HUES64 (cell line): ENCODE measurements around the gene TADA2A.
A peak's percentile ranks its signal among the peaks of the same experiment; 100 is the strongest.
"Not testable (repeated sequence)": the region's sequence is repeated elsewhere in the genome, so short reads cannot be mapped to it uniquely, and the experiment has no call there.

Source experiments
- H3K27ac ChIP-seq: 2 replicates; pipeline ENCODE4 v1.7.0; 2013; ENCODE audit warnings: low read depth, low read length, inconsistent platforms
- H3K27me3 ChIP-seq: 2 replicates; pipeline ENCODE4 v1.6.1; 2013; ENCODE audit warnings: mild to moderate bottlenecking, low read length; ENCODE audit not compliant: insufficient read depth
- H3K36me3 ChIP-seq: 2 replicates; pipeline ENCODE4 v1.6.1; 2013; ENCODE audit warnings: mild to moderate bottlenecking, low read length; ENCODE audit not compliant: insufficient read depth
- H3K4me1 ChIP-seq: 2 replicates; pipeline ENCODE4 v1.6.1; 2013; ENCODE audit warnings: mild to moderate bottlenecking, low read length, moderate library complexity; ENCODE audit not compliant: insufficient read depth
- H3K4me3 ChIP-seq: 2 replicates; pipeline ENCODE4 v1.5.1; 2013; ENCODE audit warnings: mild to moderate bottlenecking, low read length, moderate library complexity
- H3K9ac ChIP-seq: 2 replicates; pipeline ENCODE4 v1.6.1; 2013; ENCODE audit warnings: mild to moderate bottlenecking, low read depth, low read length
- H3K9me3 ChIP-seq: 2 replicates; pipeline ENCODE4 v1.6.1; 2013; ENCODE audit warnings: low read depth, low read length; ENCODE audit not compliant: insufficient read depth
- WGBS: fragments of 150-250, 120-280 bp; methylation state at CpG from one replicate; pipeline ENCODE4 v1.1.7; 2013; ENCODE audit warnings: missing lambda C conversion rate; 5-methylcytosine and 5-hydroxymethylcytosine counted together

TADA2A gene

GRCh38 chr17:37494971-37495370 lies 88.3 kb downstream of the TADA2A start:
- no peaks in the 10 kb centered on the region for H3K9me3 ChIP-seq
- peaks cover 32% of the 10 kb centered on the region for H3K4me1 ChIP-seq
- peak overlapping the region; percentile 22; the same call in 1 of the 2 replicates for H3K9ac ChIP-seq
- H3K4me3 ChIP-seq: no peak overlapping the region
- no peak overlapping the region for H3K27ac ChIP-seq
- peaks cover 6% of the 10 kb centered on the region; the same call in 1 of the 2 replicates for H3K27me3 ChIP-seq
- H3K36me3 ChIP-seq: no peaks in the 10 kb centered on the region
- 45% methylated on average over 8 of the region's 8 CpGs for WGBS

- H3K27me3 ChIP-seq: no peaks in the 10 kb centered on the region
- no peak overlapping the region for H3K4me3 ChIP-seq
- H3K9me3 ChIP-seq: no peaks in the 10 kb centered on the region
- H3K9ac ChIP-seq: no peak overlapping the region
- no peaks in the 10 kb centered on the region for H3K36me3 ChIP-seq
- no peak overlapping the region for H3K27ac ChIP-seq
- peaks cover under 1% of the 10 kb centered on the region; the same call in 1 of the 2 replicates for H3K4me1 ChIP-seq
Observed at GRCh38 chr17:37500378-37500777, 93.7 kb downstream of the TADA2A start.

GRCh38 chr17:37502009-37502936 lies 95.6 kb downstream of the TADA2A start:
- Histone ChIP-seq H3K27me3 (no peaks in the 10 kb centered on the region), H3K9me3 (no peaks in the 10 kb centered on the region), H3K9ac (no peak overlapping the region), H3K27ac (no peak overlapping the region), H3K36me3 (no peaks in the 10 kb centered on the region), H3K4me3 (no peak overlapping the region), H3K4me1 (no peaks in the 10 kb centered on the region)
- WGBS: 94% methylated on average over 9 of the region's 10 CpGs

- no peaks in the 10 kb centered on the region for H3K4me1 ChIP-seq
- H3K9me3 ChIP-seq: no peaks in the 10 kb centered on the region
- no peak overlapping the region for H3K27ac ChIP-seq
- H3K27me3 ChIP-seq: no peaks in the 10 kb centered on the region
- no peak overlapping the region for H3K9ac ChIP-seq
- H3K4me3 ChIP-seq: no peak overlapping the region
- no peaks in the 10 kb centered on the region for H3K36me3 ChIP-seq
- 93% methylated on average over 6 of the region's 6 CpGs for WGBS
Observed at GRCh38 chr17:37503148-37503547, 96.5 kb downstream of the TADA2A start.

GRCh38 chr17:37505333-37505732 lies 98.6 kb downstream of the TADA2A start:
- Histone ChIP-seq H3K27ac (no peak overlapping the region), H3K4me3 (no peak overlapping the region), H3K4me1 (no peaks in the 10 kb centered on the region), H3K36me3 (no peaks in the 10 kb centered on the region), H3K27me3 (no peaks in the 10 kb centered on the region), H3K9ac (no peak overlapping the region), H3K9me3 (no peaks in the 10 kb centered on the region)
- 92% methylated on average over 3 of the region's 3 CpGs for WGBS

- 73% methylated on average over 10 of the region's 10 CpGs for WGBS
- no peaks in the 10 kb centered on the region for H3K36me3 ChIP-seq
Observed at GRCh38 chr17:37506678-37507077, 100.0 kb downstream of the TADA2A start.

GRCh38 chr17:37507111-37507510 lies 100.4 kb downstream of the TADA2A start:
- peaks cover 3% of the 10 kb centered on the region for H3K36me3 ChIP-seq
- 93% methylated on average over 9 of the region's 9 CpGs for WGBS
- no peak overlapping the region for H3K9ac ChIP-seq
- H3K27ac ChIP-seq: no peak overlapping the region
- no peaks in the 10 kb centered on the region for H3K27me3 ChIP-seq
- no peak overlapping the region for H3K4me3 ChIP-seq
- H3K9me3 ChIP-seq: no peaks in the 10 kb centered on the region
- no peaks in the 10 kb centered on the region for H3K4me1 ChIP-seq

More at GRCh38 chr17:37506678-37507077, 100.0 kb downstream of the TADA2A start:
- no peak overlapping the region for H3K9ac ChIP-seq
- no peaks in the 10 kb centered on the region for H3K9me3 ChIP-seq
- H3K4me3 ChIP-seq: no peak overlapping the region
- H3K27me3 ChIP-seq: no peaks in the 10 kb centered on the region
- no peaks in the 10 kb centered on the region for H3K4me1 ChIP-seq
- H3K27ac ChIP-seq: no peak overlapping the region

GRCh38 chr17:37510056-37510455 lies 103.4 kb downstream of the TADA2A start:
- H3K4me1 ChIP-seq: no peaks in the 10 kb centered on the region
- H3K27ac ChIP-seq: no peak overlapping the region
- H3K9ac ChIP-seq: no peak overlapping the region
- WGBS: 95% methylated on average over 17 of the region's 17 CpGs
- peaks cover 30% of the 10 kb centered on the region for H3K36me3 ChIP-seq
- no peaks in the 10 kb centered on the region for H3K9me3 ChIP-seq
- no peak overlapping the region for H3K4me3 ChIP-seq
- H3K27me3 ChIP-seq: no peaks in the 10 kb centered on the region

- 94% methylated on average over 1 of the region's 1 CpG for WGBS
- H3K27me3 ChIP-seq, H3K9ac ChIP-seq, H3K27ac ChIP-seq, H3K9me3 ChIP-seq, H3K4me1 ChIP-seq, H3K4me3 ChIP-seq: not testable (repeated sequence)
- H3K36me3 ChIP-seq: peaks cover 38% of the 10 kb centered on the region
Observed at GRCh38 chr17:37511642-37512041, 105.0 kb downstream of the TADA2A start.

GRCh38 chr17:37512442-37513068 lies 105.9 kb downstream of the TADA2A start:
- Histone ChIP-seq H3K27ac (no peak overlapping the region), H3K27me3 (no peaks in the 10 kb centered on the region), H3K9me3 (no peaks in the 10 kb centered on the region), H3K36me3 (peaks cover 46% of the 10 kb centered on the region), H3K9ac (no peak overlapping the region), H3K4me3 (no peak overlapping the region), H3K4me1 (no peaks in the 10 kb centered on the region)
- WGBS: 92% methylated on average over 24 of the region's 24 CpGs

GRCh38 chr17:37513711-37514110 lies 107.0 kb downstream of the TADA2A start:
- H3K36me3 ChIP-seq: peaks cover 57% of the 10 kb centered on the region
- WGBS: 94% methylated on average over 10 of the region's 10 CpGs
- H3K9ac ChIP-seq: no peak overlapping the region

More at GRCh38 chr17:37513711-37514110, 107.0 kb downstream of the TADA2A start:
- Histone ChIP-seq H3K4me1 (no peaks in the 10 kb centered on the region), H3K27ac (no peak overlapping the region), H3K4me3 (no peak overlapping the region), H3K27me3 (no peaks in the 10 kb centered on the region), H3K9me3 (no peaks in the 10 kb centered on the region)
